GM19372 (cell line): Measurements from ENCODE around the gene TUFT1.
"Not testable (repeated sequence)": the region's sequence is repeated elsewhere in the genome, so short reads cannot be mapped to it uniquely, and the experiment has no call there.

Source experiments
- ATAC-seq: cut with Tn5 transposase; IDR thresholded peaks from one replicate; pipeline ENCODE4 v1.9.1; 2021; ENCODE audit warnings: mild to moderate bottlenecking, low read depth, moderate library complexity; ENCODE audit not compliant: unreplicated experiment

TUFT1 gene

GRCh38 chr1:151512326-151512725 lies 27.8 kb upstream of the TUFT1 start:
- ATAC-seq = no peak

GRCh38 chr1:151512801-151513625 lies 27.1 kb upstream of the TUFT1 start:
- ATAC-seq = no peak

- ATAC-seq = no peak
Observed at GRCh38 chr1:151513626-151514121, 26.4 kb upstream of the TUFT1 start.

GRCh38 chr1:151514366-151514765 lies 25.7 kb upstream of the TUFT1 start:
- ATAC-seq = no peak

- ATAC-seq = no peak
Observed at GRCh38 chr1:151515265-151515664, 24.8 kb upstream of the TUFT1 start.

- no peak for ATAC-seq
Observed at GRCh38 chr1:151516031-151516511, 24.0 kb upstream of the TUFT1 start.

GRCh38 chr1:151518431-151518830 lies 21.7 kb upstream of the TUFT1 start:
- ATAC-seq = no peak

- ATAC-seq = no peak
Observed at GRCh38 chr1:151518936-151519335, 21.2 kb upstream of the TUFT1 start.

GRCh38 chr1:151519667-151520066 lies 20.4 kb upstream of the TUFT1 start:
- ATAC-seq = no peak

GRCh38 chr1:151520359-151520758 lies 19.8 kb upstream of the TUFT1 start:
- ATAC-seq = no peak

GRCh38 chr1:151522427-151522826 lies 17.7 kb upstream of the TUFT1 start:
- ATAC-seq = not testable (repeated sequence)

- no peak for ATAC-seq
Observed at GRCh38 chr1:151523326-151523725, 16.8 kb upstream of the TUFT1 start.

- ATAC-seq = no peak
Observed at GRCh38 chr1:151524736-151525135, 15.4 kb upstream of the TUFT1 start.

- ATAC-seq = no peak
Observed at GRCh38 chr1:151526735-151527525, 13.2 kb upstream of the TUFT1 start.

GRCh38 chr1:151529211-151529702 lies 10.9 kb upstream of the TUFT1 start:
- no peak for ATAC-seq

- ATAC-seq = no peak
Observed at GRCh38 chr1:151529781-151530180, 10.3 kb upstream of the TUFT1 start.

GRCh38 chr1:151530461-151530860 lies 9.6 kb upstream of the TUFT1 start:
- no peak for ATAC-seq

- no peak for ATAC-seq
Observed at GRCh38 chr1:151533870-151534269, 6.2 kb upstream of the TUFT1 start.

GRCh38 chr1:151534662-151535278 lies 5.3 kb upstream of the TUFT1 start:
- ATAC-seq = no peak

GRCh38 chr1:151535326-151536271 lies 4.5 kb upstream of the TUFT1 start:
- ATAC-seq = no peak
